ENCODE data around the gene CREB3L1.

The CREB3L1 gene

DNA sequence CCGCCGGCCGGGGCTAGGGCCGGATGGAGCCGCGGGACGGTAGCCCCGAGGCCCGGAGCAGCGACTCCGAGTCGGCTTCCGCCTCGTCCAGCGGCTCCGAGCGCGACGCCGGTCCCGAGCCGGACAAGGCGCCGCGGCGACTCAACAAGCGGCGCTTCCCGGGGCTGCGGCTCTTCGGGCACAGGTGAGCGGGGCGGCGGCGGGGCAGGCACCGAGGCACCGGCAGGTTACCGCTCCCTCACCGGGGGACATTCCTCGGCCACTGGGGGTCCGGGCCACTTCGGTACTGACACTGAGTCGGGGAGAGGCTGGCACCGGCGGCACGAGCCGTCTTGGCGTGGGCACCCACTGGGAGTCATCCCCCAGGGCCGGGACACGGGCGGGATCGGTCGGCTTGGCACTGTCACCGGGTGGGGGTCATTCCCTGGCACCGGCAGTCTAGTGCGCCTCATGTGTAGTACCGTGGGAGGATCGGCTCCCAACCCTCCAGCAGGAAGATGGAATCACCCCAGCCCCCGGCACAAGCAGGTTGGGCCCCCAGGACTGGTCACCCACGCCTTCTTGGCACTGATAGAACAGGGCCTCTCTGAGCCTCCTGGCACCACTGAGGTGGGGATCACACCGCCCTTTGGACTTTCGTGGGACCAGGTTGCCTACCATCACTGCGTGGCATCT, 70.3 kb downstream of the CREB3L1 start:
- DNase-seq: no peak

DNA sequence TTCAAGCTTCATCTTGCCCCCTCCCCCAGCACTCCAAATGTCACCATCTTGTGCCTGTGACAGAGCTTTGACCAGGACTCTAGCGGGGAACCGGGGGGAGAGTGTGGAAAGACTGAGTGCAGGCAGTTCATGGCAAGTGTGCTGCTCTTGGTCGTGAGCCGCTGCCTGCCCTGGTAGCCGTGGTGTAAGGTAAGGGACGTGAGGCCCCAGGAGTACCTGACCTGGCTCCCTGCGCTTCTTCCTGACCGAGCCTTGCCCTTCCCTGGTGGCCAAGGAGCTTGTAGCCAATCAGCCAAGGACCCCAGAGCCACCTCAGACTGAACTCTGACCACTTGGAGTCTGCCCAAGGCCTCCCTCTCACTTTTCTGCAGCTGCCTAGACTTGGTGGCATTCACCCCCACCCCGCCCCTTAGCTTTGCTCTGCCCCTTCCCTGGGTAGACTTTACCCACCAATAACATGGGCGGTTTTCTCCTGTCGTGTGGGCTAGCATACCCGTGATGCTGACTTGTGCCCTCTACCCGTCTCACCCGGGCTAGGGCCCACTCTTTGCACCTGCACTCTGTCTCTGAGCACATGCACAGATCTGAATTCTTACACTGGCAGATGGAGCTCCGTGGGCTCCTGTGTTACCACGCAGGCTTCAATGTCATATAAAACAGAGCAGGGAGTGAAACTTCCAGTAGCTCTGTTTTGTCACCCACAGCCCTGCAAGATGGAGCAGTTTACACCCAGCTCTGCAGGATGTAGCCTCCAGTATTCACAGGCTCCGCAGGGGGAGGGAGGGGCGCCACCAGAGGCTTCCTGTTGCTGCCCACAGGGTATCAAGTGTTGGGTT, 71.3 kb downstream of the CREB3L1 start:
- no peak for DNase-seq

GRCh38 chr11:46350695-46351094, 73.2 kb downstream of the CREB3L1 start:
- DNase-seq: no peak

- DNase-seq: no peak
Measured at GRCh38 chr11:46351148-46351547, 73.7 kb downstream of the CREB3L1 start.

DNA sequence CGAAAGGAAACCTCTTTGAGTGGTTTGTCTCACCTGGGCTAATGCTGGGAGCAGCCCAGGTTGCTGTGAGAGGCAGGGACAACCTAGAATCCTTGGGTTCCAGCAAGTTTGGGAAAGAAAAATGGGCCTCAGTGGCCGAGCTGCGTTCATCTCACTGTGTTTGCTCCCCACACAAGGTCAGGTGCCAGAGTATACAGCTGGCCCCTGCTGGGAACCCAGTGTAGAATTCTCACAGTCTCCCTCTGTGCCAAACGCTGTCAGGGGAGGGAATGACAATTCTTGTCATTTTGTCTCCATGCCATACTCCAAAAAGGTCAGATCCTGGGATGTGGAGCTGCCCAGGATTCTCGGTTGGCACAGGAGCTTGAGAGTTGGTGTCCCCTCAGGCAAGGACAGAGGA, 74.1 kb downstream of the CREB3L1 start:
- DNase-seq: no peak

DNA sequence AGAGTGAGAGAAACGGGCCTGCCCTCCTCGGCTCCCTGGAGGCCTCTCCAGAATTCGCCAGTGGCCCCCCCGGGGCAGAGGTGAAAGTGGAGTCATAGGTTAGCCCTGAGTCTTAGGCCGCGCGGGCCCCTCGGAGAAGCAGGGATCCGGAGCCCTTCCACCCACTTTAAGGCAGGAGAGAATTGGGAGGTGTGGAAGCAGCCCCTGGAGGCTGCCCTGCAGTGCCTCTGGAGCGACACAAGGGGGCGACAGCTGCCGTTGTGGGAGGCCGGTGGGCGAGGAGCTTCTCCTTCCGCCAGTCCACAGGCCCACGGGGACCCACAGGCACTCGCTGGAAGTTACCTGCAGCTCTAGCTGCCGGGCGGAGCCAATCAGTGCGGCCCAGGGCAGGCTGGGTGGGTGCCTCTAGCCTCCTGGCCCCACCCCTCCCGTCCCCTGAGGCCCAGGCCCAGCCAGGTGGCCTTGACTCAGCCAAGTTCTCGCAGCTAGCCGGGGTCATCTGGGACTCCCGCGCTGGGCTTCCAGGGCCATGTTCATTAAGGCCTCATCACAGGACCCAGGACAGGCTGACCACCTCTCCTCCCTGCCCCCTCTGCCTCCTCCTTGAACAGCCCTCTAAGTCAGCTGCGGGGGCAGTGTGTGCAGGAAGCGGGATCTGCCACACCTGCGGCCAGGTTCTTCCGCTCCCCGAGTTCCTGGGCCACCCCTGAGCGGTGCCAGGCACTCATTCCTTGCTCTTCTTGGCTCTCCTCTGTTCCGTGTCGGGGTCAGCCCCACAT, 74.8 kb downstream of the CREB3L1 start:
- DNase-seq: peak; percentile 75

DNA sequence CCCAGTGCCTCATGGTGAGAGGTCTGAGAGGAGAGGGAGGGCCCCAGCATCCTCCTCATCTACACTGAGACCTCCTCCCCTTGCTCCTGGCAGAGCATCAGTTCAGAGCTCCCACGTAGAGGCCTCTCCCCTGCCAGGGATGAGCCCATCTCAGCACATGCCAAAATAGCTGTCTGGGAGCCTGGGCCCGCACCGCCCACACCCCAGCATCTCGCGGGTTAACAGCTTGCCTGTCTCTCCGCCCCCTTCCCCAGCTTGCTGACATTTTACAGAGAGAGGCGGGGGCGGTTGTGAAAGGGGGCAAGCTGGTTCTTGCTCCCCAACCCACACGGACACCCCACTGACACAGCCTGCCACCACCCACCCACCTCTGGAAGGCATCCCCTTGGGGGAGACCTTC, 76.2 kb downstream of the CREB3L1 start:
- peak; percentile 71 for DNase-seq

- DNase-seq: no peak
Measured at GRCh38 chr11:46356924-46357482, 79.5 kb downstream of the CREB3L1 start.

DNA sequence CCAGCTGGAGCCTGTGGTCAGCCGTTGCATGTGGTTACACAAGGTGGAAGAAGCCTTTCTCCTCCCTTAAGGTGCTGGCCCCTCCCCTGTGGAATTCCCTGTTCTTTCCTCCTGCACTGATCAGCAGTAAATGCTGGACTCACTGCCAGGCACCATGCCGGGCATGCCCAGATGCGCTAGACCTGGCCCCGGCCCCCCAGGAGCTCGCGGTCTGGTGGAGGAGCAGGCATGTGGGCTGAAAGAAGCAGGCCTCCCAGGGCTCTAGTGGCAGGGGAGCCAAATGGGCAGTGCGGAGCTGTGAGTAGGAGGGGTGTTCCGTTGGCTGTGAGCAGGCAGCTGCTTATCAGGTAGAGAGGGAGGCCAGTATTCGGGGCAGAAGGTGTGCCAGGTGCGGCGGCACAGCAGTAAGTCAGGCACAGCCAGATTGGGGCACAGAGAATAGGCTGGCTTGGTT, 80.0 kb downstream of the CREB3L1 start:
- no peak for DNase-seq

- no peak for DNase-seq
Measured at GRCh38 chr11:46359953-46360352, 82.5 kb downstream of the CREB3L1 start.

GRCh38 chr11:46360878-46361277, 83.4 kb downstream of the CREB3L1 start:
- DNase-seq: no peak

- peak; percentile 69 for DNase-seq
Measured at GRCh38 chr11:46361283-46362155, 84.1 kb downstream of the CREB3L1 start.

DNA sequence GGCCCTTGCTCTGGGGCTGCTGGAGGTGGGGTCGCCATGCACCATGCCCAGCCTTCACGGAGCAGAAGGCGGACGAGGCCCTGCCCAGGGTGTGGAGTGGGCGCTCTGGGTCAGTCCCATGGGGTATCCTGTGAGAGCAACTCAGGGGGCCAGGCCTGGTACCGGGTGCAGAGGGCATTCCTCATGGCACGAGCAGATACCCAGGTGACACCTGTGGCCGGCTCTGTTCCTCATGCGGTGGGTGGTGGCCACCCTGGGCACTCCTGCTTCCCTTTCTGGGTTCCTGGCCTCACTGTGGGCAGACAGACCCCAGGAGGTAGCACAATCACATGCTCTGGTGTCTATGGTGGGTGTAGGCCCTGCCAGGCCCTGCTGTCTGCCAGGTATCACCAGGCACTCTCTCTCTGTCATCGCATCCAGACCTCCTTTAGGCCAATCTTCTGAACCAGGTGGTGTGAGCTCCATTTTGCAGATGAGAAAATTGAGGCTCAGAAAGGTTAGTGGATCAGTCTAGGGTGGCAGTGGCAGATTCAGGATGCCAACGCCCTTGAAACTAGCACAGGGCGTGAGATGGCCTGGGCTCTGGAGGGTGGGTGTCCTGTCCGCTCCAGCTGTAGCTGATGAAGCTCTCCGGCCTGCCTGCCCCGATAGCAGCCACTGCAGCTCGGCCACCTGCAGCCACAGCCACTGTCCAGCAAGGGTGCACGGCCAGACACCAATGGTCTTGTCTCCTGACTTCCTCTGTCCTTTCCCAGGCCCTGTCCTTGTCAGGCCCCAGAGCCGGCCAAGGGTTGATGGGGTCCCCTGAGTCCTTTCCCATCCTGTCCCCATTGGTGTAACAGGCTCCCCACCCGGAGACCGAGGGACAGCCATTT, 84.9 kb downstream of the CREB3L1 start:
- DNase-seq: no peak

- DNase-seq: no peak
Measured at GRCh38 chr11:46363031-46363407, 85.6 kb downstream of the CREB3L1 start.

- no peak for DNase-seq
Measured at GRCh38 chr11:46363455-46364005, 86.1 kb downstream of the CREB3L1 start.

DNA sequence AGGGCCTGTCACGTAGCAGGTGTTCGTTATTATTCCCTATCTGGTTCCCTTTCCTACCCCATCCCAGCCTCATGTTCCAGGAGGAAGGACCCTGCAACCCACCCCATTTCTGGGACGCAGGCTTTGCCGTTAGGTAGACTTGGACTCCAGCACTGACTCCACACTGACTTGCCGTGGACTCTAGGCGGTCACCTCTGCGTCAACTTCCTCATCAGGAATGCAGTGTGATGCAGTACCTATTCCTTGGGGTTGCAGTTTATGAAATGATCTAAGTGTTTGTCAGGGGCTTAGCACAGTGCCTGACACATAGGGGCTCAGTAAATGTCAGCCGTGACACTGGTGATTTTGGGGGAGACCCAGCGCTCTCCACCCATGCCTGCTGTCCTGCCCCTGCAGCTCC, 86.6 kb downstream of the CREB3L1 start:
- DNase-seq: no peak

- no peak for DNase-seq
Measured at GRCh38 chr11:46364791-46365190, 87.3 kb downstream of the CREB3L1 start.

DNA sequence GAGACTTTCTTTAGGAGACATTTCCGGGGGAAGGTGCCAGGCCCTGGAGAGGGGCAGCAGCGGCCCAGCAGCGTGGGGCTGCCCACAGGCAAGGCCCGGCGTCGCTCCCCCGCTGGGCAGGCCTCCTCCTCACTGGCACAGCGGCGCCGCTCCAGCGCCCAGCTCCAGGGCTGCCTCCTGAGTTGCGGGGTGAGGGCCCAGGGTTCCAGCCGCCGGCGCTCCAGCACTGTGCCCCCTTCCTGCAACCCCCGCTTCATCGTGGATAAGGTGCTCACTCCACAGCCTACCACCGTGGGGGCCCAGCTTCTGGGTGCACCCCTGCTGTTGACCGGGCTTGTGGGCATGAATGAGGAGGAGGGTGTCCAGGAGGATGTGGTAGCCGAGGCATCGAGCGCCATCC, 88.8 kb downstream of the CREB3L1 start:
- no peak for DNase-seq

DNA sequence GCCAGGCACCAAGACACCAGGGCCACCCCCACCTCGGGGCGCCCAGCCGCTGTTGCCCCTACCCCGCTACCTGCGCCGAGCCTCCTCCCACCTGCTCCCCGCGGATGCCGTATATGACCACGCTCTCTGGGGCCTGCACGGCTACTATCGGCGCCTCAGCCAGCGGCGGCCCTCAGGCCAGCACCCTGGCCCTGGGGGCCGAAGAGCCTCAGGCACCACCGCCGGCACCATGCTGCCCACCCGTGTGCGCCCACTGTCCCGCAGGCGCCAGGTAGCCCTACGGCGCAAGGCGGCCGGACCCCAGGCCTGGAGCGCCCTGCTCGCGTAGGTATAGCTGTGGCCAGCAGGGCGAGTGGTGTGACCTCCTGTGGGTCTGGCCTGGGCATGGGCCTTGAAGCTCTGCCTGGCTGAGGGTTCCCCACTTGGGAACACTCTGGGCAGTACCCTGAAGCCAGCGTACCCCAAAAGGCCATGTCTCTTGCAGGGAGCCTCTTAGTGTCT, 89.2 kb downstream of the CREB3L1 start:
- no peak for DNase-seq

- DNase-seq: peak; percentile 76
Measured at GRCh38 chr11:46367244-46367915, 89.9 kb downstream of the CREB3L1 start.

All from stimulated activated CD4-positive, alpha-beta T cell treated with anti-CD3 and anti-CD28 coated beads, Interleukin-4, amount 100 ng/mL, for 1 hour (primary cell).